Neural crest cell (in vitro differentiated cells): ENCODE data around the gene BCAR1. TPM values are rescaled to one million over a fixed set of nuclear protein-coding genes. Genes with fewer than 3 reads are reported as not detected.
"Not testable (repeated sequence)": the region's sequence is repeated elsewhere in the genome, so short reads cannot be mapped to it uniquely, and the experiment has no call there.

Source experiments
- DNase-seq: peaks from one replicate; pipeline ENCODE4 v3.0.0; 2021; ENCODE audit warnings: low read depth, mixed read lengths, low spot score
- H3K27ac Mint-ChIP-seq: one replicate; pipeline ENCODE4 v1.8.0; 2021; ENCODE audit warnings: mild to moderate bottlenecking, mixed read lengths; ENCODE audit not compliant: unreplicated experiment
- H3K27me3 Mint-ChIP-seq: 2 replicates; pipeline ENCODE4 v1.8.0; 2021; ENCODE audit warnings: low read depth, mild to moderate bottlenecking, mixed read lengths
- H3K36me3 Mint-ChIP-seq: 2 replicates; pipeline ENCODE4 v1.8.0; 2021; ENCODE audit warnings: low read depth, mild to moderate bottlenecking, mixed read lengths
- H3K4me1 Mint-ChIP-seq: 2 replicates; pipeline ENCODE4 v1.8.0; 2021; ENCODE audit warnings: mixed read lengths
- H3K4me3 Mint-ChIP-seq: one replicate; pipeline ENCODE4 v1.8.0; 2021; ENCODE audit warnings: mild to moderate bottlenecking, mixed read lengths
- H3K9me3 Mint-ChIP-seq: 2 replicates; pipeline ENCODE4 v1.8.0; 2021; ENCODE audit warnings: mixed read lengths
- CTCF ChIP-seq: fragments of 200-600 bp; sonication (generic); conservative IDR thresholded peaks from 2 replicates; pipeline ENCODE4 v1.5.0; 2021; ENCODE audit warnings: antibody characterized with exemption, mild to moderate bottlenecking
- total RNA-seq: library from RNA; stranded (reverse); gene quantifications from 2 replicates; pipeline ENCODE4 v1.2.1, GENCODE V29; 2021

BCAR1 gene
- total RNA-seq, 1 donor from 2014 or later: 63.8 TPM

DNA sequence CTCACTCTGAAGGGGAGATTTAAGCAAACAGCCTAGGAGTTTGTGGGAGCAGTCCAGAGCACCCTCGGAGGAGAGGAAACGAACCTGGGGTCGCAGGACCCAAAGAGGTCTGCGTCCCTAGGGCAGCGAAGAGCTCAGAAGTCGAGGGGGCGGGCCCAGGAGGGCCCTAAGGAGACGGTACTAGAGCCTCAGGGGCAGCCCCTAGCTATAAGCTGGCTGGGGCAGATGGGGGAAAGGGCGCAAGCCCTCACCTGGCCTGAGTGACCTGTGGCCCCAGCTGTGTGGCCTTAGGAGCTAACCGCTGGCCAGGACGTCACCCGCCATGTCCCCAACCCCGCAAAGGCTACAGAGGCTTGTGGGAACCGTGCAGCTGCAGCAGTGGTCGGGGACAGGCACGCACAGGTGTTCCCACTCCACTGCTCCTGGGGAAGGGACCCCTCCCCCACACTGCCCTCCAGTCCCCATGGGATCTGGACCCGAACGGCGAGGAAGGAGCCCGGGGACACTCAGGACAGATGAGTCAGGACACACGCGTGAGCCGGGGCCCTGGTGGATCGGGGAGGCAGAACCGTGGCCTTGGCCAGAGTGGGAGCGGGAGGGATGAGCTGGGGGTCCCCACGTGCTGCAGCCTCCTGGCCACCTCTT, 42.4 kb downstream of the BCAR1 start:
- H3K4me3 Mint-ChIP-seq: no peak overlapping the region
- H3K27ac Mint-ChIP-seq: no peak overlapping the region
- no peaks in the 10 kb centered on the region for H3K27me3 Mint-ChIP-seq
- no peaks in the 10 kb centered on the region for H3K9me3 Mint-ChIP-seq
- TF ChIP-seq CTCF: no peak
- DNase-seq: no peak
- no peaks in the 10 kb centered on the region for H3K36me3 Mint-ChIP-seq
- no peaks in the 10 kb centered on the region for H3K4me1 Mint-ChIP-seq

DNA sequence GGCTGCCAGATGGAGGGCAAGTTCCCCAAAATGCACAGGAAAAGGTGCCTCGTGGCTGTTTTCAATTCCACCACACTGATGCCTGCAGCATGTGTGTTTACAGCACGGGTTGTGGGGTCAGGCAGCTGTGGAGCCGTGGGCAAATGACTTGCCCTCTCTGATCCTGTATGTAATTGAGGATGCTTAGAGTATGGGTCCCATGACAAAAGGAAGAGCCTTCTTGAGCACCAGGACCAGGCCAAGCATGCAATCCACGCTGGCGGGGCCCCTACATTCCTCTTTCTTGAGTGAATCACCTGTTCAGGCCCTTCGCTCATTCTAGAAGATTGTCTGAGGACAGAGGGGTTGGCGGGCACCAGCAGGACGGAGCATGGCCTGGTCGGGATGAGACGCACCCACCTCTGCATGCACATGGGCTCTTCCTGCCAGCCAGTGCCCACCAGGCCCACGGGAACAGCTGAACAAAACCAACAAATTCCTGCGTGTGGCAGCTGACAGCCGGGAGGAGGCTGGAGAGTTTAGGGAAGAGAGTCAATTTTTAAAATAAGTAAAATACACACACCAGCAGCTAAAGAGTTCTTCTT, 43.1 kb downstream of the BCAR1 start:
- H3K36me3 Mint-ChIP-seq: no peaks in the 10 kb centered on the region
- no peaks in the 10 kb centered on the region for H3K4me1 Mint-ChIP-seq
- no peak for TF ChIP-seq CTCF
- no peaks in the 10 kb centered on the region for H3K9me3 Mint-ChIP-seq
- no peak for DNase-seq
- H3K4me3 Mint-ChIP-seq: no peak overlapping the region
- H3K27me3 Mint-ChIP-seq: no peaks in the 10 kb centered on the region
- no peak overlapping the region for H3K27ac Mint-ChIP-seq

DNA sequence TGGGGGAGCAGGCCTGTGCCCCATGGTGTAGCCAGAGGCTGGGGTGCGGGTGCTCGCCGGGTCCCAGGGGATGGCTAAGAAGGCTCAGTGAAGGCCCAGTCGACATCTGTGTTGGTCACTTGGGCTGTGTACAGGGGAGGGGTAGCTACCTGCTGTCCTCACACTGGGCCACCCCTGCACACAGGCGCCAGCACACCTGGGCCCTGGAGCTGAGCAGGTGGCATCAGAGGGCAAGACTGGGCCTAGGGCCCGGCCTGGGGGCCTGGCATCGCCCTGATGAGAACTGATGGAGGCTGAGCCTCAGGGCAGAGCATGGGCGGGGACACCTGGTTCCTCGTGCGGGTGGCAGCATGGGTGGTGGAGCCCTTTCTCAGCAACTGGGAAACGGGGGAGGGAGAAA, 43.6 kb downstream of the BCAR1 start:
- no peaks in the 10 kb centered on the region for H3K36me3 Mint-ChIP-seq
- no peaks in the 10 kb centered on the region for H3K27me3 Mint-ChIP-seq
- H3K4me3 Mint-ChIP-seq: no peak overlapping the region
- no peak overlapping the region for H3K27ac Mint-ChIP-seq
- DNase-seq: no peak
- TF ChIP-seq CTCF: no peak
- no peaks in the 10 kb centered on the region for H3K9me3 Mint-ChIP-seq
- no peaks in the 10 kb centered on the region for H3K4me1 Mint-ChIP-seq

DNA sequence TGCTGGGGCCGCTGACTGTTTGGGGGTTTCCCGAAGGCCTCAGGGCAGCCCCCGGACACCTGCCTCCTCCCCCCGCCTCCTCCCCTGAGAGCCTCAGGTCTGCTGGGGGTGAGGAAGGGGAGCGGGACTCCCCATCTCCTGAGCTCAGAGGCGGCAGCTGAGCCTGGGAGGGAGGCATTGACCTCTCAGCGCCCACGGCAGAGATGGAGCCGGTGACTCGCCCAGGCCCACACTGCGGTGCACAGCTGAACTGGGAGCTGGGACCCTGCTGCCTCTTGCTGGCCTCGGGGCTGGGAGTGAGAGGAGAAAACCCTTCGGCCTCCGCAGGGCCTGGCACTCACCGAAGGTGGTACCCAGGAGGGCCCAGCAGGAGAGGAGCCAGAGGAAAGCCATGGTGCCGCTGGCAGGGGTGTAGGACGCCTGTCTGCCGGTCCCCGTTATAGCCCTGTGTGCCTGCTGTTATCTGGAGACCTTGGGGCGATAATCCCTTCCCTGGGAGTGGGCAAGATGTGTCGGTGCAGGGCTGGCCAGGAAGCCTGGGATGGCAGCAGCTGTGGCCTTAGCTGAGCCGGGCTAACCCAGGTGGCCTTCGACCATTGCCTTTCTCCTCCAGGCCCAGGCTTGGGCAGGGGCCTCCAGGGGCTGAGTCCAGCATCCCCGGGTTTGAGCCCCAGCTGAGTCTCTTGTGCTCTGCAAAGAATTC, 44.5 kb downstream of the BCAR1 start, which contains the start of gene CTRB2:
TSS of gene CTRB2 (minus strand) at position 413 of the 703 bp plus-strand sequence. CDS start at position 393, 20 bp downstream.
- H3K4me1 Mint-ChIP-seq: peaks cover 3% of the 10 kb centered on the region
- no peak for TF ChIP-seq CTCF

GRCh38 chr16:75205961-75206748, 45.3 kb downstream of the BCAR1 start:
- not testable (repeated sequence) for H3K27me3 Mint-ChIP-seq, H3K27ac Mint-ChIP-seq, H3K36me3 Mint-ChIP-seq, H3K4me1 Mint-ChIP-seq, DNase-seq, H3K4me3 Mint-ChIP-seq, H3K9me3 Mint-ChIP-seq

More for the DNA sequence above, 44.5 kb downstream of the BCAR1 start, which contains the start of gene CTRB2:
- H3K4me3 Mint-ChIP-seq: no peak within 1 kb of the TSS
- H3K27me3 Mint-ChIP-seq: no peaks in the 10 kb centered on the region
- no peak within 1 kb of the TSS for H3K27ac Mint-ChIP-seq
- DNase-seq: no peak
- no peaks in the 10 kb centered on the region for H3K9me3 Mint-ChIP-seq
- no peaks in the 10 kb centered on the region for H3K36me3 Mint-ChIP-seq

- H3K27me3 Mint-ChIP-seq, H3K9me3 Mint-ChIP-seq, H3K4me3 Mint-ChIP-seq, DNase-seq, H3K4me1 Mint-ChIP-seq, H3K27ac Mint-ChIP-seq, H3K36me3 Mint-ChIP-seq: not testable (repeated sequence)
These were observed 46.0 kb downstream of the BCAR1 start for GRCh38 chr16:75205438-75205837.

GRCh38 chr16:75204905-75205304, 46.5 kb downstream of the BCAR1 start:
- H3K36me3 Mint-ChIP-seq, H3K4me3 Mint-ChIP-seq, DNase-seq, H3K27me3 Mint-ChIP-seq, H3K4me1 Mint-ChIP-seq, H3K9me3 Mint-ChIP-seq, H3K27ac Mint-ChIP-seq: not testable (repeated sequence)
